CD4-positive, alpha-beta T cell treated with Interleukin-1 beta for 1 hour (primary cell): ENCODE measurements around the gene ZNF41.

ENCODE experiments used
- DNase-seq, 2 donors: peaks; one replicate each; pipeline ENCODE4 v3.0.0-alpha.2; 2020 to 2022

The ZNF41 gene

GRCh38 chrX:47489507-47490275 is 6.7 kb upstream of the ZNF41 start:
- no peak for DNase-seq

DNA sequence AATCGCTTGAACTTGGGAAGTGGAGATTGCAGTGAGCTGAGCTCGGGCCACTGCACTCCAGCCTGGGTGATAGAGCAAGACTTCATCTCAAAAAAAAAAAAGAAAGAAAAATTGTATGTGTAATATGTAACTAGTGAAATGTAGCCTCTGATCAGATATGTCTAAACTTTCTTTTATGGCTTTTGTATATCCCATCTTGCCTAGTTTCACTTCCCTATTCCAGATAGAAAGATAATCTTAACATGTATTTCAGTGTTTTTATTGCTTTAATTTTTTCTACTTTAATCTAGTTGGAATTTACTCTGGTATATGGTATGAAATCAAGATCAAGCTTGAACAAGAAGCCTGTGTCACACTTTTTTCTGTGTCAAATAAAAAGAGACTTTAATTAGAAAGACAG is 1.9 kb upstream of the ZNF41 start:
- no peak for DNase-seq

- no peak for DNase-seq
Measured at GRCh38 chrX:47483306-47484268, 565 bp upstream of the ZNF41 start.

DNA sequence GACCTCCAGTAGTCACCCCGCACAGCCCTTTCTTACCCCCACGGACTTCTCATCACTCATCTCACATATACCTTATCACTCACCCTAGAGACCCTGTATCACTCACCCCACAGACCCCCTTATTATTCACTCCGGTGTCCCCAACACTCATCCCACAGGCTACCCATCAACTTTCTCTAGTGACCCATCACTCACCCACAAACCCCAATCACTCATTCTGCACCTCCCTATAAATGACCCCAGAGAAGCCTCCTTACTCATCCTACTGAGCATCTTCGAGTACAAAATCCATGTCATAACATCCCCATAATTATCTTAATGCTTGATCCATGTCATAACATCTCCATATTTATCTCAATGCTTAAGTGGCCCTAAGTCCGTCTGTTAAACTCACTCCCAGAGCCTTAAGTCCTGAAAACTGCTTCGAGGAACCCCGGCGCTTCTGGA is 934 bp downstream of the ZNF41 start:
- DNase-seq: peak in 1 of 2 donors; percentile 0

DNA sequence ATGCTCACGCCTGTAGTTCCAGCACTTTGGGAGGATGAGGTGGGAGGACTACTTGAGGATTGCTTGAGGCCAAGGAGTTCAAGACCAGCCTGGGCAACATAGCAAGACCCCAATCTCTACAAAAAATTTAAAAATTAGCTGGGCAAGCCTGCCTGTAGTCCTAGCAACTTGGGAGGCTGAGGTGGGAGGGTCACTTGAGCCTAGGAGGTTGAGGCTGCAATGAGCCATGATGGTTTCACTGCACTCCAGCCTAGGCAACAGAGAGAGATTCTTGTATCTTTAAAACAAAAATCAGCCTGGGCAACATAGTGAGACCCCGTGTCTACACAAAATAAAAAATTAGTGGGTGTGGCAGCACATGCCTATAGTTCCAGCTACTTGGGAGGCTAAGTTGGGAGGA is 1.9 kb downstream of the ZNF41 start:
- no peak for DNase-seq

DNA sequence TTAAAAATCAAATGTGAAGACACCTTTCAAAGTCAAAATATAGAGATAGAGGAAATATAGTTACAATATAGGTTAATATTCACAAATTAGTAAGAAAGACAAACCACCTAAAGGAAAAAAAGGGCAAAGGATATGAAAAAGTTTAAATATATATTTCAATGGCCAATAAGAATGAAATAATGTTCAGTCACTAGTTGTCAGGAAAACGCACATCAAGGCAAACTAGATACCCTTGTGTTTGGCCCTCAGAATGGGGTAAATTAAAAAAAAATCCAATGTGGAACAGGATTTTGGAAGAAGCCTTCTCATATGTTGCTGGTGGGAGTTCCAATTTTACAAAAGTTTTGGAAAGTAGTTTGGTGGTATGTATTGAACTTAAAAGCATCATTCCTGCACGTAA is 2.4 kb downstream of the ZNF41 start:
- DNase-seq: no peak

DNA sequence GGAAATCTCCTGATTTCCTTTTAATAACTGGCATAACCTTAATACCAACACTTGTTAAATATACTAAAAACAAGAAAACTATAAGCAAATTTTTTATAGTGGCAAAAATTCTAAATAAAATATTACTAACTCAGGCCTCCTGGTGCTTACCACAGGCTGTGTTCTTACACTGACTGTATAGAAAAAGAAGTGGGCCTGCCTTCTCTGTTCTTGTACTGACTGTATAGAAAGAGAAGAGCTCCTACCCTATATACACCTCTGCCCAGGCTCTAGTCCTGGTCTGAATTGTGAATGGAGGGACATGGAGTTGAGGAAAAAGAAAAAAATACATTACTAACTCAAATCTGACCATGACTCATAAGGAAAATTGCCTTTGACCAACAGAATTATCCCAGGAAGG is 7.5 kb downstream of the ZNF41 start:
- no peak for DNase-seq

GRCh38 chrX:47467106-47467505 is 15.9 kb downstream of the ZNF41 start:
- no peak for DNase-seq

DNA sequence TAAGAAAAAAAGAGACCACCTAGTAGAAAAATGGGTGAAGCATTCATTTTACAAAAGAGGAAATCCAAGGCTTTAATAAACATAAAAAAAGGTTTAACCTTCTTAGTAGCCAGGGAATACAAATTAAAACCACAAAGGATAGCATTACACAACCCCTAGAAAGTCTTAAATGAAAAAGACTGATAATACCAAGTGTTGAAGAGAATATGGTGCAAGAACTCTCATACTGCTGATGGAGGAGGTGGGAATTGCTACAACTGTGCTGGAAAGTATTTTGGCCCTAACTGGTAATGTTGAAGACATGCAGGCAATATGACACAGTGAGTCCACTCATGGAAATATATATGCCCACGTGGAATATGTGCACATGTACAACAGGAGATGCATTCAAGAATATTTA is 22.5 kb downstream of the ZNF41 start:
- DNase-seq: no peak

DNA sequence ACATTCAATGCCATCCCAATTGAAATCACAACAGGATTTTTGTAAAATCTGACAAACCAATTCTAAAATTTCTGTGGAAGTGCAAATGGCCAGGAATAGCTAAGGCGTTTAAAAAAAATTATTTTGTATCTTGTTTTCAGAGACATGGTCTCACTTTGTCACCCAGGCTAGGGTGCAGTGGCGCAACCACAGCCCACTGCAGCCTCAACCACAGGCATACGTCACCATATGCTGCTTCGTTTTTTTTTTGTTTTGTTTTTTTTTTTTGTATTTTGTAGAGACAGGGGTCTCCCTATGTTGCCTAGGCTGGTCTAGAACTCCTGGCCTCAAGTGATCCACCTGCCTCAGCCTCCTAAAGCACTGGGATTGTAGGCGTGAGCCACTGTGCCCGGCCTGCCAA is 24.5 kb downstream of the ZNF41 start:
- peak; percentile 10 to 24 for DNase-seq

- no peak for DNase-seq
Measured at GRCh38 chrX:47456080-47456479, 26.9 kb downstream of the ZNF41 start.

DNA sequence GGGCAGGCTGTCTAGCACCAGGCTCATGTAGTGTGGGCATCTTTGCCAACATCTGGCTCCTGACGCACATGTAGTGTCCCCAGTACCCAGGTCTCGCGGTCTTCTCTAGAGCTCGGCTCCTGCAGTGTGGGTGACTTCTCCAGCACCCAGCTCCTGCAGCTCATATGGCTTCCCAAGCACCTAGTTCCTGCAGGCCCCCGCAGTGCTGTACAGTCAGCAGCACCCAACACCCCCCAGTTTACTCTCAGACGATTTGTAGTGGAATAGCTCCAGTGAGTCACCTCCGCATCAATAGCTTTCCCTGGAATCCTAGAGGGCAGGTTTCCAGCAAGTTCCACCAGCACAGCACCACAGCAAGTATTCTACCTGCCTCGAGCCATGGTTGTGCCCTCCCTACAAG is 30.9 kb downstream of the ZNF41 start:
- DNase-seq: no peak

DNA sequence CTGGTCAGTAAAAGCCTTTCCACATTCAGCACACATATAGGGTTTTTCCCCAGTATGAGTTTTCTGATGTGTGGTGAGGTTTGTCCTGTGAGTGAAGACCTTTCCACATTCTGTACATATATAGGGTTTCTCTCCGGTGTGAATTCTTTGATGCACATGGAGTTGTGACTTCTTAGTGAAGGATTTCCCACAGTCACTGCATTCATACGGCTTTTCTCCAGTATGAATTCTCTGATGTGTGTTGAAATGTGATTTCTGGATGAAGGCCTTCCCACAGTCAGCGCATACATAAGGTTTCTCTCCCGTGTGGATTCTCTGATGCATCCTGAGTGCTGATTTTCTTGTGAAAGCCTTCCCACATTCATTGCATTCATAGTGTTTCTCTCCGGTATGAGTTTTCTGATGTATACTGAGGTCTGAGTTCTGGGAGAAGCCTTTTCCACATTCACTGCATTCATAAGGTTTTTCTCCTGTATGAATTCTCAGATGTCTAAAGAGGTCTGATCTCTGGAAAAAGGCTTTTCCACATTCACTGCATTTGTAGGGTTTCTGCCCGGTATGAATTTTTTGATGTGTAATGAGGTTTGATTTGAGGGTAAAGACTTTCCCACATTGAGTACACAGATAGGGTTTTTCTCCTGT is 34.7 kb downstream of the ZNF41 start:
- no peak for DNase-seq

GRCh38 chrX:47447607-47448006 is 35.4 kb downstream of the ZNF41 start:
- DNase-seq: no peak

- DNase-seq: no peak
Measured at GRCh38 chrX:47446971-47447370, 36.1 kb downstream of the ZNF41 start.

DNA sequence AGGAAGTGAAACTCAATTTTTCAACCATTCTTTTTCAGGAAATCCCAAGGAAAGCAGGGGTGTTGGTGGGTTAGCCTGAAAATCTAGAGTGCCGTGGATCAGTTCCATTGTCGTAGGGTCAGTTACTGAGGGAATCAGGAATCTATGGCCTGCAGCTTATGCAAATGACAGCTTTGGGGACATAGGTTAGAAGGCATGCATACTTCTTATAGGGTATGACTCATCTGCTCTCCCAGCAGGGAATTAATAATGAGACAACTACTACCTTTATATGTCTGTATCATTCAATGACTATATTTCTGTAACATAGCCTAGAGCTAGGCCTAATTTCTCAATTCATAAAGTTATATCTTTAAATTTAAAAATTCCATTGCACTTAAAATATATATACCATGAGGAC is 36.6 kb downstream of the ZNF41 start:
- no peak for DNase-seq

DNA sequence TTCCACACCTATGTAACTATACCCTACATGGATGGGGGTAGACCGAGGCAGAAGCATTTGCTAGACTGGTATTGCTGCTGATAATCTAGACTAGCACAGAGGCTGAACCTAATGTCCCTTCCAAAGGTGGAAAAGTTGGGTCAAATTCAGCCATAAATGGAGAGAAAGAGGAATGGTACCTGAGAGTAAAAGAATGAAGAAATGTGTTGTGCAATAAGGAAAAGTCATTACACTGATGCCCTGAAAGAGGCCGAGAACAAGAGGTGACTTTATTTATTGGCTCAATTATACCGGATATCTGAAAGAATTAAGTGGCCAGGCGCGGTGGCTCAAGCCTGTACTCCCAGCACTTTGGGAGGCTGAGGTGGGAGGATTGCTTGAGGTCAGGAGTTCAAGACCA is 52.1 kb downstream of the ZNF41 start:
- no peak for DNase-seq

DNA sequence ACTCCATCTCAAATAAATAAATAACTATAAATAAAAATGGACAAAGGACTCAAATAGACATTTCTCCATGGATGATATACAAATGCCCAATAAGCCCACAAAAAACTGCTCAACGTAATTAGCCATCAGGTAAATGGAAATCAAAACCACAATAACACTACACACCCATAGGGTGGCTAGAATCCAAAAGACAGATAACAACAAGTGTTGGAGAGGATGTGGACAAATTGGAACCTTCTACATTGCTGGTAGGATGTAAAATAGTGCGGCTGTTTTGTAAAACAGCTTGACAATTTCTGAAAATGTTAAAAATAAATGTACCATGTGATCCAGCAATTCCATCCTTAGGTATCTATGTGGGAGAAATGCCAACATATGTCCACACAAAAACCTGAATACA is 60.6 kb downstream of the ZNF41 start:
- DNase-seq: no peak

GRCh38 chrX:47420962-47421361 is 62.1 kb downstream of the ZNF41 start:
- DNase-seq: no peak

GRCh38 chrX:47420265-47420664 is 62.8 kb downstream of the ZNF41 start:
- no peak for DNase-seq

DNA sequence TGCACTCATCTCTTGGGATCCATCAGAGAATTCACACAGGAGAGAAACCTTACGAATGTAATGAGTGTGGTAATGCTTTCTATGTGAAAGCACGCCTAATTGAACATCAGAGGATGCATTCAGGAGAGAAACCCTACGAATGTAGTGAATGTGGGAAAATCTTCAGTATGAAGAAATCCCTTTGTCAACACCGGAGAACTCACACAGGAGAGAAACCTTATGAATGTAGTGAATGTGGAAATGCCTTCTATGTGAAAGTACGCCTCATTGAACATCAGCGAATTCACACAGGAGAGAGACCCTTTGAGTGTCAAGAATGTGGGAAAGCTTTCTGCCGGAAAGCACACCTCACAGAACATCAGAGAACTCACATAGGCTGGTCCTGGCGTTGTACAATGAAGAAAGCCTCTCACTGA is 69.8 kb downstream of the ZNF41 start:
- no peak for DNase-seq
